HUDEP-2 (cell line): ENCODE data around the gene EPB41L4A.
"Not testable (repeated sequence)": the region's sequence is repeated elsewhere in the genome, so short reads cannot be mapped to it uniquely, and the experiment has no call there.

Experiments
- DNase-seq, 76 experiments: peaks; one replicate each; lab custom pipeline; 2025; ENCODE audit not compliant: unreplicated experiment in 76 of 76; lab: John Stamatoyannopoulos, UW

The EPB41L4A gene

GRCh38 chr5:112403069-112403468, 16.0 kb downstream of the EPB41L4A start:
- DNase-seq: no peak

GRCh38 chr5:112401924-112402323, 17.2 kb downstream of the EPB41L4A start:
- no peak for DNase-seq

GRCh38 chr5:112397690-112398089, 21.4 kb downstream of the EPB41L4A start:
- DNase-seq: no peak

- no peak for DNase-seq
Observed at GRCh38 chr5:112396430-112396829, 22.6 kb downstream of the EPB41L4A start.

GRCh38 chr5:112395299-112395698, 23.8 kb downstream of the EPB41L4A start:
- not testable (repeated sequence) for DNase-seq

GRCh38 chr5:112390327-112390726, 28.8 kb downstream of the EPB41L4A start:
- no peak for DNase-seq

GRCh38 chr5:112388739-112389138, 30.3 kb downstream of the EPB41L4A start:
- no peak for DNase-seq

GRCh38 chr5:112388074-112388473, 31.0 kb downstream of the EPB41L4A start:
- DNase-seq: no peak

GRCh38 chr5:112386766-112387165, 32.3 kb downstream of the EPB41L4A start:
- DNase-seq: no peak

GRCh38 chr5:112385969-112386368, 33.1 kb downstream of the EPB41L4A start:
- DNase-seq: no peak

- DNase-seq: no peak
Observed at GRCh38 chr5:112385566-112385965, 33.5 kb downstream of the EPB41L4A start.

- DNase-seq: no peak
Observed at GRCh38 chr5:112384523-112384922, 34.6 kb downstream of the EPB41L4A start.

GRCh38 chr5:112382886-112383285, 36.2 kb downstream of the EPB41L4A start:
- DNase-seq: no peak

GRCh38 chr5:112381521-112381920, 37.6 kb downstream of the EPB41L4A start:
- DNase-seq: no peak

- DNase-seq: no peak
Observed at GRCh38 chr5:112379542-112380325, 39.3 kb downstream of the EPB41L4A start.

GRCh38 chr5:112374818-112375217, 44.3 kb downstream of the EPB41L4A start:
- no peak for DNase-seq

GRCh38 chr5:112374356-112374755, 44.7 kb downstream of the EPB41L4A start:
- DNase-seq: no peak

- no peak for DNase-seq
Observed at GRCh38 chr5:112373885-112374284, 45.2 kb downstream of the EPB41L4A start.

GRCh38 chr5:112372543-112372942, 46.5 kb downstream of the EPB41L4A start:
- no peak for DNase-seq

- peak in 20 of 76 experiments; percentile 4 to 58 (median 18) for DNase-seq
Observed at GRCh38 chr5:112371067-112371466, 48.0 kb downstream of the EPB41L4A start.

- DNase-seq: no peak
Observed at GRCh38 chr5:112367400-112367799, 51.7 kb downstream of the EPB41L4A start.

GRCh38 chr5:112366987-112367386, 52.1 kb downstream of the EPB41L4A start:
- peak in 35 of 76 experiments; percentile 4 to 65 (median 24) for DNase-seq

GRCh38 chr5:112360740-112361139, 58.3 kb downstream of the EPB41L4A start:
- not testable (repeated sequence) for DNase-seq
